K562 (cell line): ENCODE data around the gene AMELX. TPM values are rescaled to one million over a fixed set of nuclear protein-coding genes. Genes with fewer than 3 reads are reported as not detected.

Experiments used
- ATAC-seq: fragments of 200-7000 bp; cut with Tn5 transposase; 3 replicates; pipeline ENCODE4 v1.9.1; 2020; ENCODE audit warnings: moderate library complexity
- BruUV-seq: library from RNA; stranded (reverse); fragments of 400-500 nt; replicated peaks from 2 replicates; lab custom pipeline; 2021; lab: Mats Ljungman, UMichigan
- CTCF ChIA-PET: fragments of 300-600 bp; formaldehyde crosslinking; extraction: SDS; loops from one replicate; lab custom pipeline; 2021; ENCODE audit warnings: low intra/inter-chr PET ratio; lab: Yijun Ruan, JAX
- POLR2A ChIA-PET: fragments of 300-600, 350-650 bp; sonication (Branson Sonifier 250); formaldehyde crosslinking; extraction: SDS; loops from one replicate; lab custom pipeline; 2021; ENCODE audit warnings: antibody characterized with exemption, inconsistent platforms; lab: Yijun Ruan, JAX
- DNase-seq, 4 experiments: peaks; one replicate each; pipeline versions ENCODE4 v3.0.0 to v3.0.0-alpha.2; 2011 to 2018; ENCODE audit warnings: low spot score in 3 of 4, mixed read lengths in 3 of 4; ENCODE audit errors: extremely low read depth in 1 of 4
- FAIRE-seq: peaks from 2 replicates; lab custom pipeline; 2011; peaks lifted over from hg19 to GRCh38; lab: Jason Lieb, UNC
- H2AFZ ChIP-seq: 2 replicates; pipeline ENCODE4 v1.6.0; 2011; ENCODE audit warnings: low read depth, low read length, control low read depth, inconsistent platforms
- H3K27ac ChIP-seq: fragments of 200-600 bp; 3 replicates; pipeline ENCODE4 v1.8.0; 2011; ENCODE audit warnings: low read depth, mild to moderate bottlenecking, control low read depth, inconsistent platforms, low read length, moderate library complexity, mixed read lengths; ENCODE audit errors: extremely low read depth
- H3K27me3 ChIP-seq, 2 experiments: fragments of 300-600 bp in 1 of 2; 2 replicates in 1 of 2; 3 replicates in 1 of 2; pipeline versions ENCODE4 v1.6.0 to v1.8.0; 2011; ENCODE audit warnings: inconsistent platforms in 2 of 2, low read length in 2 of 2, mild to moderate bottlenecking in 1 of 2, mixed read lengths in 1 of 2, moderate library complexity in 1 of 2; ENCODE audit not compliant: control insufficient read depth in 2 of 2, insufficient read depth in 2 of 2
- H3K36me3 ChIP-seq: fragments of 300-600 bp; 3 replicates; pipeline ENCODE4 v1.8.0; 2011; ENCODE audit warnings: mild to moderate bottlenecking, low read length, inconsistent platforms; ENCODE audit not compliant: control insufficient read depth, insufficient read depth
- H3K4me1 ChIP-seq, 2 experiments: fragments of 200-600 bp in 1 of 2; replicated peaks in 1 of 2; 2 replicates in 1 of 2; 3 replicates in 1 of 2; pipeline versions ENCODE4 v1.5.1 to v1.8.0; 2011; ENCODE audit warnings: inconsistent platforms in 2 of 2, low read length in 2 of 2, mild to moderate bottlenecking in 1 of 2, mixed read lengths in 1 of 2, moderate library complexity in 1 of 2; ENCODE audit not compliant: control insufficient read depth in 2 of 2, insufficient read depth in 2 of 2
- H3K4me2 ChIP-seq: 2 replicates; pipeline ENCODE4 v1.6.1; 2011; ENCODE audit warnings: low read length, control low read depth, inconsistent platforms, mixed read lengths; ENCODE audit not compliant: insufficient read depth
- H3K4me3 ChIP-seq: fragments of 200-600 bp; sonication (generic), shearing (Covaris generic); 2 replicates; pipeline ENCODE4 v1.5.1; 2016; ENCODE audit warnings: control low read depth, inconsistent platforms
- H3K79me2 ChIP-seq: fragments of 200-600 bp; 3 replicates; pipeline ENCODE4 v1.8.0; 2011; ENCODE audit warnings: low read length, inconsistent platforms; ENCODE audit not compliant: control insufficient read depth, insufficient read depth
- H3K9ac ChIP-seq, 2 experiments: 2 replicates each; pipeline versions ENCODE4 v1.6.0 to v1.6.1; 2011; ENCODE audit warnings: low read depth in 2 of 2, low read length in 2 of 2, control low read depth in 1 of 2, inconsistent platforms in 1 of 2, mild to moderate bottlenecking in 1 of 2, mixed read lengths in 1 of 2; ENCODE audit not compliant: insufficient read depth in 1 of 2
- H3K9me1 ChIP-seq: one replicate; pipeline ENCODE4 v1.6.0; 2011; ENCODE audit warnings: inconsistent platforms, mild to moderate bottlenecking, low read length, moderate library complexity; ENCODE audit not compliant: control insufficient read depth, insufficient read depth
- H3K9me3 ChIP-seq: replicated peaks from 2 replicates; pipeline ENCODE4 v1.5.1; 2011; ENCODE audit warnings: low read depth, low read length, inconsistent platforms; ENCODE audit not compliant: control insufficient read depth, insufficient read depth
- H4K20me1 ChIP-seq: replicated peaks from 2 replicates; pipeline ENCODE4 v1.6.1; 2011; ENCODE audit warnings: low read length, inconsistent platforms, mixed read lengths; ENCODE audit not compliant: control insufficient read depth, insufficient read depth
- MECOM ChIP-seq: fragments of 250-450 bp; sonication (Bioruptor Pico); IDR thresholded peaks from 2 replicates; pipeline ENCODE4 v1.8.0; 2022; ENCODE audit warnings: inconsistent platforms
- MTA3 ChIP-seq: fragments of 450-650 bp; formaldehyde crosslinking; IDR thresholded peaks from 2 replicates; pipeline ENCODE4 v1.6.1; 2017; ENCODE audit warnings: mild to moderate bottlenecking, borderline replicate concordance
- PHF20 ChIP-seq: fragments of 450-650 bp; IDR thresholded peaks from 2 replicates; pipeline ENCODE4 v1.6.1; 2018; ENCODE audit not compliant: partially characterized antibody
- SNIP1 ChIP-seq: fragments of 450-650 bp; IDR thresholded peaks from 2 replicates; pipeline ENCODE4 v1.7.1; 2017; ENCODE audit warnings: low read depth, mild to moderate bottlenecking
- ZNF324 ChIP-seq: fragments of 250-450 bp; sonication (Bioruptor Pico); IDR thresholded peaks from 2 replicates; pipeline ENCODE4 v1.4.0; 2020; ENCODE audit warnings: mild to moderate bottlenecking
- ZNF445 ChIP-seq: fragments of 250-450 bp; sonication (Bioruptor Pico); IDR thresholded peaks from 2 replicates; pipeline ENCODE4 v1.4.0; 2020; ENCODE audit warnings: low read depth, mild to moderate bottlenecking, moderate library complexity
- ZNF507 ChIP-seq: conservative IDR thresholded peaks from 2 replicates; pipeline ENCODE4 v1.6.1; 2017; ENCODE audit warnings: missing genetic modification characterization, missing compliant biosample characterization
- whole genome bisulfite sequencing: fragments of 100-300 bp; shearing (Covaris generic); methylation state at CpG from one replicate; pipeline ENCODE4 v1.1.6; 2016; ENCODE audit warnings: low coverage, mixed read lengths; ENCODE audit not compliant: insufficient coverage; ENCODE audit errors: missing lambda C conversion rate; 5-methylcytosine and 5-hydroxymethylcytosine counted together
- in situ Hi-C: fragments of 300-500 bp; cut with MboI; formaldehyde crosslinking; loops from 4 replicates; pipeline ENCODE4 v1.15.0; 2018; ENCODE audit warnings: inconsistent platforms, mixed read lengths
- intact Hi-C: fragments of 100-400 bp; cut with micrococcal nuclease; formaldehyde crosslinking; loops from 2 replicates; pipeline ENCODE4 v1.14.2; 2022
- polyA plus RNA-seq, 8 experiments: library from polyadenylated mRNA; depleted of rRNA in 4 of 8; stranded (reverse) in 5 of 8; unstranded in 3 of 8; fragments of >200 nt; fragmentation: Nextera tagmentation in 2 of 8; fragmentation: Illumina TruSeq in 1 of 8; extraction: Ambion mirVana in 2 of 8; extraction: Trizol in 1 of 8; gene quantifications; 2 replicates each; pipeline versions ENCODE4 v1.2.1 to v1.2.3, GENCODE V29; 2011 to 2014; ENCODE audit warnings: inconsistent platforms in 1 of 8, missing spikeins in 1 of 8
- total RNA-seq, 7 experiments: library from RNA; depleted of rRNA in 6 of 7; stranded (reverse); fragments of >200 nt in 6 of 7; fragmentation: Illumina TruSeq in 2 of 7; extraction: Trizol in 2 of 7; gene quantifications; 2 replicates each; pipeline versions ENCODE4 v1.2.1 to v1.2.3, GENCODE V29; 2011 to 2021; ENCODE audit warnings: low replicate concordance in 1 of 7

Gene AMELX
- total and polyA plus RNA-seq, 9 of the 15 experiments (the other 6 are each of a cell fraction or from before 2014, with no cell fraction given), result 0.22 TPM; not detected in 8

GRCh38 chrX:11285651-11286050, 7.6 kb upstream of the AMELX start:
- TF ChIP-seq ZNF507 (tag) (no peak), MTA3 (no peak), ZNF445 (CRISPR knock-in tag) (no peak), MECOM (CRISPR knock-in tag) (no peak), PHF20 (no peak), ZNF324 (CRISPR knock-in tag) (no peak), SNIP1 (no peak)
- Histone ChIP-seq H4K20me1 (no peaks in the 10 kb centered on the region), H3K27ac (no peak overlapping the region), H3K4me3 (no peak overlapping the region), H3K36me3 (peaks cover 7% of the 10 kb centered on the region; the same call in 2 of the 3 replicates), H3K9me3 (no peaks in the 10 kb centered on the region), H3K9ac (no peak overlapping the region), H3K4me2 (no peak overlapping the region), H3K9me1 (no peaks in the 10 kb centered on the region), H3K27me3 (no peaks in the 10 kb centered on the region), H2AFZ (no peak overlapping the region), H3K79me2 (peaks cover 49% of the 10 kb centered on the region), H3K4me1 (peaks cover 0 to 8% of the 10 kb centered on the region in 2 experiments; a peak in 3 of 5 replicates)
- no TSS peak for BruUV-seq
- in situ Hi-C loops, result no loop called here
- 86% methylated on average over 3 of the region's 3 CpGs for WGBS
- intact Hi-C loops, result no loop called here
- no peak for ATAC-seq
- CTCF ChIA-PET, result no interaction called here
- no peak for DNase-seq
- no peak for FAIRE-seq
- POLR2A ChIA-PET, result interaction anchor here (1.7 kb wide), 1 partner anchor 13 kb away, joined by 5 read pairs; no protein-coding TSS in a partner anchor
